ENCODE results near the gene MLIP.

The MLIP gene

GRCh38 chr6:54232703-54233102 is 121.5 kb downstream of the MLIP start:
- Histone ChIP-seq H2BK15ac (ENCODE audit: low read depth, poor library complexity, severe bottlenecking) (no peak overlapping the region), H3K27me3 (ENCODE audit: control insufficient read depth in 1 of 2, insufficient read depth in 1 of 2, low read length in 2 of 2) (no peaks in the 10 kb centered on the region), H3K27ac (ENCODE audit: low read length, poor library complexity, severe bottlenecking) (no peak overlapping the region), H3K9ac (ENCODE audit: low read length) (no peak overlapping the region), H2BK120ac (ENCODE audit: low read depth, low read length) (no peak overlapping the region), H3K18ac (ENCODE audit: low read depth in 1 of 2, low read length in 2 of 2) (no peak overlapping the region), H4K91ac (ENCODE audit: low read length) (no peak overlapping the region), H4K8ac (ENCODE audit: low read length) (no peak overlapping the region), H3K9me3 (ENCODE audit: control insufficient read depth, low read length) (no peaks in the 10 kb centered on the region), H3K4ac (ENCODE audit: low read depth in 1 of 2, low read length in 2 of 2) (no peak overlapping the region), H2AFZ (ENCODE audit: low read depth, low read length) (no peak overlapping the region), H3K4me3 (ENCODE audit: insufficient read depth in 1 of 2, low read depth in 1 of 2, low read length in 2 of 2) (no peak overlapping the region), H3K14ac (ENCODE audit: low read length in 2 of 2) (no peak overlapping the region), H3K4me2 (ENCODE audit: low read length, poor library complexity, severe bottlenecking) (no peak overlapping the region), H2BK5ac (ENCODE audit: low read depth, low read length, poor library complexity, severe bottlenecking) (no peak overlapping the region), H3K79me1 (replicated peaks; ENCODE audit: low read length, poor library complexity, severe bottlenecking) (no peaks in the 10 kb centered on the region), H3K4me1 (ENCODE audit: control insufficient read depth, insufficient read depth, low read depth, low read length) (no peaks in the 10 kb centered on the region), H2BK12ac (ENCODE audit: low read length in 2 of 2) (no peak overlapping the region), H3K36me3 (ENCODE audit: control insufficient read depth in 1 of 2, insufficient read depth in 2 of 2, low read depth in 1 of 2, low read length in 2 of 2) (no peaks in the 10 kb centered on the region), H2AK5ac (ENCODE audit: low read length, severe bottlenecking) (no peak overlapping the region), H3K23ac (ENCODE audit: low read length in 2 of 2) (no peak overlapping the region)
- no peak for DNase-seq
- WGBS = 100% methylated on average over 1 of the region's 1 CpG

GRCh38 chr6:54234539-54234938 is 123.3 kb downstream of the MLIP start:
- Histone ChIP-seq H2BK12ac (ENCODE audit: low read length in 2 of 2) (no peak overlapping the region), H2AFZ (ENCODE audit: low read depth, low read length) (no peak overlapping the region), H3K4ac (ENCODE audit: low read depth in 1 of 2, low read length in 2 of 2) (no peak overlapping the region), H3K4me1 (ENCODE audit: control insufficient read depth, insufficient read depth, low read depth, low read length) (no peaks in the 10 kb centered on the region), H3K36me3 (ENCODE audit: control insufficient read depth in 1 of 2, insufficient read depth in 2 of 2, low read depth in 1 of 2, low read length in 2 of 2) (no peaks in the 10 kb centered on the region), H2AK5ac (ENCODE audit: low read length, severe bottlenecking) (no peak overlapping the region), H2BK15ac (ENCODE audit: low read depth, poor library complexity, severe bottlenecking) (no peak overlapping the region), H3K79me1 (replicated peaks; ENCODE audit: low read length, poor library complexity, severe bottlenecking) (no peaks in the 10 kb centered on the region), H3K4me3 (ENCODE audit: insufficient read depth in 1 of 2, low read depth in 1 of 2, low read length in 2 of 2) (no peak overlapping the region), H3K18ac (ENCODE audit: low read depth in 1 of 2, low read length in 2 of 2) (no peak overlapping the region), H3K27ac (ENCODE audit: low read length, poor library complexity, severe bottlenecking) (no peak overlapping the region), H4K8ac (ENCODE audit: low read length) (no peak overlapping the region), H2BK120ac (ENCODE audit: low read depth, low read length) (no peak overlapping the region), H3K9ac (ENCODE audit: low read length) (no peak overlapping the region), H2BK5ac (ENCODE audit: low read depth, low read length, poor library complexity, severe bottlenecking) (no peak overlapping the region), H4K91ac (ENCODE audit: low read length) (no peak overlapping the region), H3K23ac (ENCODE audit: low read length in 2 of 2) (no peak overlapping the region), H3K27me3 (ENCODE audit: control insufficient read depth in 1 of 2, insufficient read depth in 1 of 2, low read length in 2 of 2) (no peaks in the 10 kb centered on the region), H3K4me2 (ENCODE audit: low read length, poor library complexity, severe bottlenecking) (no peak overlapping the region), H3K14ac (ENCODE audit: low read length in 2 of 2) (no peak overlapping the region), H3K9me3 (ENCODE audit: control insufficient read depth, low read length) (no peaks in the 10 kb centered on the region)
- no peak for DNase-seq
- WGBS = 83% methylated on average over 2 of the region's 2 CpGs

GRCh38 chr6:54236984-54237383 is 125.7 kb downstream of the MLIP start:
- H3K9ac ChIP-seq (ENCODE audit: low read length) = no peak overlapping the region
- H2AK5ac ChIP-seq (ENCODE audit: low read length, severe bottlenecking) = no peak overlapping the region
- H3K79me1 ChIP-seq (replicated peaks; ENCODE audit: low read length, poor library complexity, severe bottlenecking) = no peaks in the 10 kb centered on the region
- no peak overlapping the region for H2BK15ac ChIP-seq (ENCODE audit: low read depth, poor library complexity, severe bottlenecking)
- no peak overlapping the region for H3K23ac ChIP-seq (ENCODE audit: low read length in 2 of 2)
- no peak overlapping the region for H3K4me3 ChIP-seq (ENCODE audit: insufficient read depth in 1 of 2, low read depth in 1 of 2, low read length in 2 of 2)
- H2BK12ac ChIP-seq (ENCODE audit: low read length in 2 of 2) = peak overlapping the region in 1 of 2 experiments; percentile 4
- WGBS = 71% methylated on average over 2 of the region's 2 CpGs
- H3K36me3 ChIP-seq (ENCODE audit: control insufficient read depth in 1 of 2, insufficient read depth in 2 of 2, low read depth in 1 of 2, low read length in 2 of 2) = no peaks in the 10 kb centered on the region
- peak overlapping the region in 1 of 2 experiments; percentile 48 for H3K18ac ChIP-seq (ENCODE audit: low read depth in 1 of 2, low read length in 2 of 2)
- no peak overlapping the region for H3K14ac ChIP-seq (ENCODE audit: low read length in 2 of 2)
- H3K27ac ChIP-seq (ENCODE audit: low read length, poor library complexity, severe bottlenecking) = no peak overlapping the region
- no peak overlapping the region for H2AFZ ChIP-seq (ENCODE audit: low read depth, low read length)
- H3K4me1 ChIP-seq (ENCODE audit: control insufficient read depth, insufficient read depth, low read depth, low read length) = no peaks in the 10 kb centered on the region
- H2BK5ac ChIP-seq (ENCODE audit: low read depth, low read length, poor library complexity, severe bottlenecking) = no peak overlapping the region
- H3K27me3 ChIP-seq (ENCODE audit: control insufficient read depth in 1 of 2, insufficient read depth in 1 of 2, low read length in 2 of 2) = no peaks in the 10 kb centered on the region
- H4K91ac ChIP-seq (ENCODE audit: low read length) = no peak overlapping the region
- H4K8ac ChIP-seq (ENCODE audit: low read length) = no peak overlapping the region
- no peak overlapping the region for H3K4ac ChIP-seq (ENCODE audit: low read depth in 1 of 2, low read length in 2 of 2)
- no peak overlapping the region for H3K4me2 ChIP-seq (ENCODE audit: low read length, poor library complexity, severe bottlenecking)
- no peaks in the 10 kb centered on the region for H3K9me3 ChIP-seq (ENCODE audit: control insufficient read depth, low read length)
- DNase-seq = no peak
- H2BK120ac ChIP-seq (ENCODE audit: low read depth, low read length) = no peak overlapping the region

- no peaks in the 10 kb centered on the region for H3K4me1 ChIP-seq (ENCODE audit: control insufficient read depth, insufficient read depth, low read depth, low read length)
- H3K27me3 ChIP-seq (ENCODE audit: control insufficient read depth in 1 of 2, insufficient read depth in 1 of 2, low read length in 2 of 2) = no peaks in the 10 kb centered on the region
- peak overlapping the region; percentile 65 for H3K9ac ChIP-seq (ENCODE audit: low read length)
- no peak overlapping the region for H3K4me2 ChIP-seq (ENCODE audit: low read length, poor library complexity, severe bottlenecking)
- H2AFZ ChIP-seq (ENCODE audit: low read depth, low read length) = no peak overlapping the region
- H3K4ac ChIP-seq (ENCODE audit: low read depth in 1 of 2, low read length in 2 of 2) = no peak overlapping the region
- H3K9me3 ChIP-seq (ENCODE audit: control insufficient read depth, low read length) = no peaks in the 10 kb centered on the region
- H4K91ac ChIP-seq (ENCODE audit: low read length) = no peak overlapping the region
- no peaks in the 10 kb centered on the region for H3K79me1 ChIP-seq (replicated peaks; ENCODE audit: low read length, poor library complexity, severe bottlenecking)
- H3K14ac ChIP-seq (ENCODE audit: low read length in 2 of 2) = no peak overlapping the region
- H2AK5ac ChIP-seq (ENCODE audit: low read length, severe bottlenecking) = no peak overlapping the region
- H3K4me3 ChIP-seq (ENCODE audit: insufficient read depth in 1 of 2, low read depth in 1 of 2, low read length in 2 of 2) = no peak overlapping the region
- H3K36me3 ChIP-seq (ENCODE audit: control insufficient read depth in 1 of 2, insufficient read depth in 2 of 2, low read depth in 1 of 2, low read length in 2 of 2) = no peaks in the 10 kb centered on the region
- DNase-seq = peak; percentile 37
- no peak overlapping the region for H4K8ac ChIP-seq (ENCODE audit: low read length)
- H3K18ac ChIP-seq (ENCODE audit: low read depth in 1 of 2, low read length in 2 of 2) = no peak overlapping the region
- H2BK12ac ChIP-seq (ENCODE audit: low read length in 2 of 2) = no peak overlapping the region
- no peak overlapping the region for H2BK120ac ChIP-seq (ENCODE audit: low read depth, low read length)
- H3K27ac ChIP-seq (ENCODE audit: low read length, poor library complexity, severe bottlenecking) = no peak overlapping the region
- H3K23ac ChIP-seq (ENCODE audit: low read length in 2 of 2) = no peak overlapping the region
- WGBS = 12% methylated on average over 1 of the region's 1 CpG
- no peak overlapping the region for H2BK5ac ChIP-seq (ENCODE audit: low read depth, low read length, poor library complexity, severe bottlenecking)
- no peak overlapping the region for H2BK15ac ChIP-seq (ENCODE audit: low read depth, poor library complexity, severe bottlenecking)
Measured at GRCh38 chr6:54238396-54238795, 127.2 kb downstream of the MLIP start.
